CD4-positive, alpha-beta T cell treated with Interleukin-4 for 4 hours (primary cell): ENCODE data around the gene PIP4K2C.
"Not testable (repeated sequence)": the region's sequence is repeated elsewhere in the genome, so short reads cannot be mapped to it uniquely, and the experiment has no call there.

Experiments
- DNase-seq: peaks from one replicate; pipeline ENCODE4 v3.0.0-alpha.2; 2020

The PIP4K2C gene

DNA sequence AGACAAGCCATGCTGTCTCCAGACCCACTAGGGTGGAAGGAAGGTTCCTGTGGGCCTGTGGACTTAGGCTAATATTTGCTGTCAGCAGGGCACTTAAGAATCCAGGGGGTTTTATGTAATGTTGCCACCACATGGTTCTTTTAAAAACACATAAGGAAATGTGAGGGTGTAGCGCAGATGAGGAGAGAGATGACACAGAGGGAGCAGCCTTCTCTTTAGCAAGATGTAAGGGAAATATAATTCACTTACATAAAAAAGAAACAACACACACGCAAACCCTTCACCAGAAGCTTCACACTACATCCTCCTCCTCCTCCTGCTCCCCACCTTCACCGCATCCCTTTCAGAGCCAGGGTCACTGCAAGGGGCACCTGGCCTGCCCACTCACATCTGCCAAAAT is 4.9 kb upstream of the PIP4K2C start:
- DNase-seq, result no peak

DNA sequence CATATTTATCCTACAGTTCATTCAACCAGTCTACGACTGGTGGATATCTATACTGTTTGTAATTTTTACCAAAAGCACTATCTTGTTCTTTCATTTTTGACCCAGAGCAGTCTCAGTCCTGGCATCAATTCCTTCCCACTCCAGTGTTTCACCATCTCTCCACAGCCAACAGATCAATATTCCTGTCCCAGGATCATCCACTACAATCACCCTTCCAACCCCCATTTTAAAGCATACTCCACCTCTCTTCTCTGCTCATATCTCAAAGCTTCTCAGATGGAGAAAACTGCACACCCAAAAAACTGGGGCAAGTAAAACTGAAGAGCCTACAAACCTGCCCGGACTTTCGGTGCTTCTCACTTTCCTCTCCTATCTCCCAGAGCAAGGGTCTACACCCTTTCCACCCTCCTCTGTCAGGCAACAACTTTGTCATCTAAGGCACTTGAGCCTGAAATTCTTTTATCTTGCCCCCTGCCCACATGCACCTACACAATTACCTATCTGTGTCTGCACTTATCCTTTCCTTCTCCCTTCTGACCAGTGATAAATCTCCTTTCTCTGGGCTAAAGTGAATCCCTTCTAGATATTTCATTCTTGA is 4.1 kb upstream of the PIP4K2C start:
- no peak for DNase-seq

DNA sequence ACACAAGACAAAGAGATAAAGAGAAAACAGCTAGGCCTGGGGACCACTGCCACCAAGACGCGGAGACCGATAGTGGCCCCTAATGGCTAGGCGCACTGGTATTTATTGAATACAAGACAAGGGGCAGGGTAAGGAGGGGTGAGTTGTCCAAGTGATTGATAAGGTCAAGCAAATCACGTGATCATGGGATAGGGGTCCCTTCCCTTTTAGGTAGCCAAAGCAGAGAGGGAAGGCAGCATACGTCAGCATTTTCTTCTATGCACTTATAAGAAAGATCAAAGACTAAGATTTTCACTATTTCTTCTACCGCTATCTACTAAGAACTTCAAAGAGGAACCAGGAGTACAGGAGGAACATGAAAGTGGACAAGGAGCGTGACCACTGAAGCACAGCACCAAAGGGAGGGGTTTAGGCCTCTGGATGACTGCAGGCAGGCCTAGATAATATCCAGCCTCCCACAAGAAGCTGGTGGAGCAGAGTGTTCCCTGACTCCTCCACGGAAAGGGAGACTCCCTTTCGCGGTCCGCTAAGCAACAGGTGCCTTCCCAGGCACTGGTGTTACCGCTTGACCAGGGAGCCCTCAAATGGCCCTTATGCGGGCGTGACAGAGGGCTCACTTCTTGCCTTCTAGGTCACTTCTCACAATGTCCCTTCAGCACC is 1.9 kb upstream of the PIP4K2C start:
- DNase-seq, result not testable (repeated sequence)

DNA sequence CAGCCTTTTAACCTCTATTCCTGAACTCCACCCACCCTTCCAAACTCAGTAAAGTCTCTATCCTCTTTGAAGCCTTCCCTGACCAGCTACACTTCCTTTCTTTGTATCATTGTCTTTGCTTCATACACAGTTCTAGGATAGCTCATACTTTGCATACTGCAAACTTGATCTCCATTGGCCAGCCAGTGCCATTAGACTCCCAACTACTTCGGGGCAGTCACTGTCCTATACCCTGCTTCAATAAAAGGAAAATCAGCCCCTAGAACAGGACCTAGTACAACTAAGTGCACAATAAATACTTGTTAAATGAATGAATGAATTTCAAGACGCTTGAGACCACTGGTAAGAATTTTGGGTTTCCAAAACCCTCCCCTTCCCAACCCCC is 521 bp upstream of the PIP4K2C start:
- no peak for DNase-seq

DNA sequence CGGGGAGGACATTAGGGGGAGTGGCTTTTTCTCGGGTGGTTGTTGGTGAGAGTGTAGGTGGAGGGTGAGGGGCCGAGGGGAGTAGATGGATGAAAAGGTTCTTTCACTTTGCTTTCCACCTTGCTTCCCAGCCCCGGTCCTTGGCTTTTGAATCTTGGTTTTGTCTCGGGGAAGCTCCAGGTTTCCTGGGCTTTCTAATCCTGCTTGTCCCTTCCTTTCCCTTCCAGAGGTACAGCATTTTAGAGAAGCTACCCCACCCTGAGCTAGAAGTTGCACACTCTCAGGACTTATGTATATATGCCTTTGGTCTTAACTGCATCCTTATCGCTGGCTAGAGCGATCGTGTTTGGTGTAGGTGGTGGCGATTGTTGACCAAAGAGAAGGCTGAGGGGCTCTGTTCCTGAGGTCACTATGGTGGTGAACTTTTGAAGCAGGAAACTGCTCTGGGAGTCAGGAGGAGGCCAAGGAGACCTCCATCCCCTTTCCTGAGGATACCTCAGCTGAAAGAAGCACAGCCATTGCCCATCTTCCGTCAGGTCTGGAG is 862 bp downstream of the PIP4K2C start:
- no peak for DNase-seq

DNA sequence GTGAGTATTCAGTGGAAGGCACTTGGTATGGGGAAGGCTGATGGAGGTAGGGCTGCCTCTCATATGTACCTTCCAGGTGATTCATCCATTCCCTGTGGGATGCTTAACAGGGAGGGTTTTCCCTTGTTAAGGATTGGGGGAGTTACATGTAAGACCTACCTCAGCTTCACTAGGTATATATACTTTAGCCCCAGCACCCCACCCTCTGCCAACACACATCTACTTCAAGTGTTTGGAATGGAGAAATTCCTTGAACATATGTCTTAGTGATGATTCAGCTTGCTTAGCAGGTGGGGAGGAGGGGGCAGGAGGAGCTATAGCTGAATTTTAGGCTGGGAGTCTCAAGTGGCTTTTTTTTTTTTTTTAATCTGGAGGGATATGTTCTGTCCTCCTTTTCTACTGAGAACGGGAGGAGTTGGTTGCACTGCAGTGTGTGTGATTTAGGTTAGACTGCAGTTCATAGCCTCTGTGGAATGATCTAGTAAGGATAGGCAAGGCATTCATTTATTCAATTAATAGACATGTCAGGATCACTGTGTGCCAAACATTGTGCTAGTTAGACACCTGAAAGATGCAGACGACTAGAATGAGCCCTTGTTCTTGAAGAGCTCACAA is 1.7 kb downstream of the PIP4K2C start:
- DNase-seq, result no peak

DNA sequence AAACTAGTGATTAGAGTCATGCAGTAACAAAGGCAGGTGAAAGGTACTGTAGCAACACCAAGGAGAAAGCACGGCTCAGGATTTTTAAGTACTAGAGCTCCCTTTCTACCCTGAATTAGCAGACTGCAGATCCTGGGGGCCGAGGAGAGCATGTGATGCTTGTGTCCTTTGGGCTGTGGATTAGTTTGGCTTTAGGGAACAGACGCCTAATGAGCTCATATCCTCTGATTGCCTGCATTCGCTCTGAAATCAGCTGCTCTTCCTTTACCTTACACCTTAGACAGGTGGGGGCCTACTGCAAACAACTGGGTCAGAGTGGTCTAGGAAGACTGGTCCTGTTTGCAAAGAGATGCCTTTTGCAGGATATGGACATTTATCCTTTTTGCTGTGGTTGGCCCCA is 2.2 kb downstream of the PIP4K2C start:
- no peak for DNase-seq

DNA sequence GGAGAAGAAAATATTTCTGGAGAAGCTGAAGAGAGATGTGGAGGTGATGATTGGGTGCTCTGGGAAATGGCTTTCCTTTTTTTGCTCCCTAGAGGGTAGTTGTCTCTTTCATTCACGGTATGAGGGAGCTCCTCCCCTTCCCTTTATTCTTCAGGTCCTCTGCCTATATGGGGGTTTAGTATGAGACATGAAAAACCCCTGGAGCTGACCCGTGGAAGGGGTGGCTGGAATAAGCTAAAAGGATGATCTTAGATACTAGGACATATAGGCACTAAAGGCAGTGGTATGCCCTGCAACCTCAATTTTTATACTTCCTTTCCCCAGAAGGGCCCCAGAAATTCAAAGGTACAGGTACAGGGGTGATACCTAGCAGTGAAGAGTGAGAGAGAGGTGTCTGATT is 9.4 kb downstream of the PIP4K2C start:
- no peak for DNase-seq

DNA sequence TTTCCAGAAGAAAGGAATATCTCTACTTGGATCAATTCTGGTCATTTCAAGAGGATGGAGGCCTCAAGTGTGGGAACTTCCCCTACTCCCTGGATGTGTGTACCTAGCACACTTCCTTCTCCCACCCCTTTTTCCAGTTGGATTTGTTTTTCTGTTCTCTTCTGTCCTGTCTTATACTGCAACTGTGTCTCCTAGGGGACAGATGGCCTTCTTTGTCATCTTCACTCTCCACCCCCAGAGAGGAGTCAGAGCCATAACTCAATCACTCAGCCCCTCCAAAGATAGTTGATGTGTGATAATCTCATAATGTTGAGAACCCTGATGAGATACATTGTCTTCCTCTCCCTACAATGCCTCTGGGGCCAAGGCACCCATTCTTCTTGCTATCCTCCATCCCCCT is 11.6 kb downstream of the PIP4K2C start:
- DNase-seq, result no peak

DNA sequence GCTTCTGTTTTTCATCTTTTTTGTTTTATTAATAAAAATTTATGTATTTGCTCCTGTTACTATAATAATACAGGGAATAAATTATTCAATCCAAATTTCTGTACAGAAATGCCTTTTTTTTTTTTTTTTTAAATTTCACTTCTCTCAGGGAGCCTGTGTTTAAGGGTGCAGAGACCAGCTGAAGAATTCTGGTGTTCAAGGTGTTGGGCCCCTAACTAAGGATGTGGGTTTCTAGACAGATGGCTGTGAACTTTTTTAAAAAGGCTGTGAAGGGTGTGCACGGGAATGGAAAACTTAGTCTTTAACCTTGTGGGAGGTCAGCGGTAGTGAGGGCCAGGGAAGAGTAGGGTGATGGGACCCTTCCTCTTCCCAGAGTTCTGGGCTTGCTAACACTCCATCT is 12.3 kb downstream of the PIP4K2C start:
- no peak for DNase-seq

DNA sequence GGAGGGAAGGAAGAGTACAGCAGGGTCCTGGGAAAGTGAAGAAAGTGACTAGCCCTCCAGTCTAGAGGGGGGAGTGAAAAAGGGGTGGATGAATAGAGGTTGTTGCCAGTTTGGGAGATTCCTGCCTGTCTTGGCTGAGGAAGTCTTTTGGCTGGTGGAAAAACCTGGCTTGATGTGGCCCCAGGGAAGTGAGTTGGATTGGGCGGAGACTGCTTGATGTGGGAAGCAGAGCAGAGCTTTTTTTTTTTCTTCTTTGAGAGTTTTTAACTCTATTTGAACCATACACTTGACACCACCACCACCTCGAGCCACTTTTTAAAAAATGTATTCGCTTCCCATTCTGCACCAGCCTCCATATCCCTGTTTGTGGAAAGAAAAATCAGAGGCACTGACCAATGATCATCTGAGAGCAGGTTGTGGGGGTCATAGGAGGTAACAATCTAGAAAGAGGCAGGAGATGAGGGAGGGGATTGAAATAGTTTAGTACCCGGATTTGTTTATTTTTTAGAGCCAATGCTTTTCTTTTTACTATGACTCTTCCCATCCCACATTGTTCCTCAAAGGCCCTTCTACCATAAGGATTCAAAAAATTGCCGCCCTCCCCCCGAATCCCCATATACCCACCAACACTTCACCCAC is 12.9 kb downstream of the PIP4K2C start:
- DNase-seq, result no peak

DNA sequence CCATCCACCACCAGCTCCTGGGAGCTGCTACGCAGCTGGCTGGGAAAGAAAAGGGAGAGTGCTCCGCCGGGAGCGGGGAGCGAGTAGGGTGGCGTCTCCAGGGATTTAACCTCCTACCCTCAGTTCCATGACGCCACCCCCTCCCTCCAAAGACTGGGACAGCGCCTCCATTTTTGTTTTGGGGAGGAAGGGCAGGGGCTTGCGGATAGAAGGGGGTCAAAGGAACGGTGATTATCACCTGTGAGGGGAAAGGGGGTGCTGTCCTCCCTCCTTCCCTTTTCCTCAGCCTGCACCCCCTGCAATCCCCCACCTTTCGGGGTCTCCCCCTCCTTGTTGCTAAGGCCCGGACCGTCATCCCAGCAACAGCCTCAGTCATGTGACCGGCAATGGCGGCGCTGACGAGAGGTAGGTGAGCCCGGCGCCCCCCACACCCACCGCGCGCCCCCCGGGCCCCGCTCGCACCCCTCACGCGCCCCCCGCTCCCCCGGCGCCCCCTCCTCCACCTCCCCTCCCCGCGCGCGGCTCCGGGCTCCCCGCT is 13.5 kb downstream of the PIP4K2C start, which contains the start of gene DTX3:
Gene DTX3 (plus strand): TSS at position 371 of the 538 bp plus-strand sequence. CDS start 1,694 bp downstream, outside the sequence.
- DNase-seq, result peak; percentile 33

DNA sequence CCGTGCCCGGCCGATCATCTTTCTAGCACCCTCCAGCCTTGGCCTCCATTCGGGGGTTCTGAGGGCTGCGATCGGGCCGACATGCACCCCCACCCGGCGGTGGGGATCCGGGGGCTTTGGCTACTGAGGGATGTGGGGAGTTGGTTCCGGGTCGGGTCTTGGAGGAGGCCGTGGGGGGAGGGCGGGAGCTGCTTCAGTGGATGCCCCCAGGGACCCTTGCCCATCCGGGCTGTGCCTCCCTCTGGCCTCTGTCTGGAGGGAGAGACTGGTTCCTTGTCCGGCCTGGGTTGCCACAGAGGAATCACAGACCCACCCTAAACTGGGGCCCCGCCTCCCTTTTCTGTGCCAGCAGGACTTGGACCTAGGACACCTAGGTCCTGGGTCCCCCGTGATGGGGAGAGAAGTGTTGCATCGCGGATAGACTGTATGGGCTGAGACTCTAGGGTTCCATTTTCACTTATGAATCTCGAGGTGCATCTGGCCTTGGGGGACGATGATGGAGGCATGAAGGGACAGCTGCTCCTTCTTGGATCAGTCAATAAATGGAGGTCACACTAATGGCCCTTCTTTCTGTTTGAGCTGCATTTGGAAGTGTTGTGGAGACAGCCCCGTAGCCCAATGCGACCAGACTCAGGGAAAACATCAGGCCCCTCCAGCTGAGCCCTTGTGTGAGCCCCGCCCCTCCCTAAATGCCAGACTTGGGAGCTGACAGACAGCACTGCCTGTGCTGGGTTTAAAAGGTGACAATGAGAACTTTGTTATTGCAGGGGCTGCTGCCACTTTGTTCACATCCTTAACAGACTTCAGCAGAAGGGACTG is 14.2 kb downstream of the PIP4K2C start:
- no peak for DNase-seq

DNA sequence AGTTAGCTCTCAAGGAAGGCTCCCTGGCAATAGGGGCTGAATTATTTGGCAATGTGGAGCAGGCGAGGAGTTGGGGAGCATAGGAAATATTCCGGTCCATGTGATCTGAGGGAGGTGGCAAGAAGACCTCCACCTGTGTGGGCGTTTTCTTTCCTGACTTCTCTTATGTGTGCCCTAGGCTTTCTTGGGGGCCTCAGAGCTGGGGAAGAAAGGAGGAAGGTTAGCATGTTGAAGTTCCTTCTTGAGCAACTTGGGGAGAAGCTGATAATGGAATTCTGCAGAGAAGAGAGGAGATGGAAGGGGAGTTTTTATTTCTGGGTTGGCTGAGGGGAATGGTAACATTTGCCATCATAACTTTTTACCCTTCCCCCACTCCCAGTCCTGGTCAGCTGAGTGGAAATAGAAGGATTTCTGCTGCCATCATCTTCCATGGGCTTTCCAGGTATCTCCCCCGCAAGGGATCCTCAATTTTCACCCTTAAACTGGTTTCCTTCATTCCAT is 14.9 kb downstream of the PIP4K2C start:
- DNase-seq, result no peak

DNA sequence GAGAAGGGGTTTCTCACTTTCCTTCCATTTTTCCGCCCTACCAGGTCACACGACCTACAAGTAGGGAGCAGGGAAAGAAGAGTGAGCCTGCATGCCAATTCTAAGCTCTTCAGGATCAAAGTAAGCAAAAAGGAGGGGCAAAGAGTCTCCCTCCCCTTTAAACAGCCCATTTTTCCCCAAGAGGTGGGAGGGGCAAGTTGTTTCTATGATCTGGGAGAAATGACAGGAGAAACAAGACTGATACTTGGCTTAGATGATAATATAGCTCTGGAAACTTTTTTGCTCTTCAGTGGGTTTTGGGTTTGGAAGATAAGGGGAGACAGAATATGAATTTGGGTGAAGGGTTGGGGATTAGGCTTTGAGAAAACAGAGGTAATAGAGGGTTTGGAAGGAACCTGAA is 15.4 kb downstream of the PIP4K2C start:
- DNase-seq, result no peak

DNA sequence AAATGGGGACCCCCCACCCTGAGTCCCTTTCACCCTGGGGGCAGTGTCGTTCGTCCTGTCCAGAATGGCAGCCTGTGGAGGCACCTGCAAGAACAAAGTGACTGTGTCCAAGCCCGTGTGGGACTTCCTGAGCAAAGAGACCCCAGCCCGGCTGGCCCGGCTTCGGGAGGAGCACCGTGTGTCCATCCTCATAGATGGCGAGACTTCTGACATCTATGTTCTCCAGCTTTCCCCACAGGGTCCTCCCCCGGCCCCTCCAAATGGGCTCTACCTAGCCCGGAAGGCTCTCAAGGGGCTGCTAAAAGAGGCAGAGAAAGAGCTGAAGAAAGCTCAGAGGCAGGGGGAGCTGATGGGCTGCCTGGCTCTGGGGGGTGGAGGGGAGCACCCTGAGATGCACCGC is 15.8 kb downstream of the PIP4K2C start:
- no peak for DNase-seq

DNA sequence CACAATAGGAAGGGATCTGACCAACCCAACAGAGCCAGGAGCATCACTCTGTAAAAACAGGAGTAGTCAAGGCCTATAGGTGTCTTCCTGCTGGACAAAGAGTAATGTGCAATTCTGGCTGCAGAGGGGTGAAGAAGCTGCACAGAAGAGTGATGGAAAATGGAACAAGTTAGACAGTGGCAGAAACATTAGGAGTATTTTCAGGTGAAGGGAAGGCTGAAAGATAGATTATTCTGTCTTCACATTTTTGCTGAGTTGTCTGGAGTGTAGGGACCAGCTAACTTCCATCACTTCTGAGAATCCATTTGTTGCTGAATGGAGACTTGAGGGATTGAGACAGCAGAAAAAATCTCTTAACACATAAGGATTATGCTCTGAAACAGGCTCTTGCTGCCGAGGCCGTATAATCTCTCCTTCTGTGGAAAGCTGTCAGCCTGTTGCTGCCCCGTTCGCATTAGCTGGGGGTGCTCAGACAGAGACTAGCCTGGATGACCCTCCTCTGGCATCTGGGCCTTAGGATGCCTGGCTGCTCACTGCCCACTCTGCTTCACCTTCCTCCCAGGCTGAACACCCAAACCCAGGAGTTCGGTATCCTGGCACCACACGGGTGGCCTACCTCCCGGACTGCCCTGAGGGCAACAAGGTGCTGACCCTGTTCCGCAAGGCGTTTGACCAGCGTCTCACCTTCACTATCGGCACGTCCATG is 17.1 kb downstream of the PIP4K2C start:
- no peak for DNase-seq

DNA sequence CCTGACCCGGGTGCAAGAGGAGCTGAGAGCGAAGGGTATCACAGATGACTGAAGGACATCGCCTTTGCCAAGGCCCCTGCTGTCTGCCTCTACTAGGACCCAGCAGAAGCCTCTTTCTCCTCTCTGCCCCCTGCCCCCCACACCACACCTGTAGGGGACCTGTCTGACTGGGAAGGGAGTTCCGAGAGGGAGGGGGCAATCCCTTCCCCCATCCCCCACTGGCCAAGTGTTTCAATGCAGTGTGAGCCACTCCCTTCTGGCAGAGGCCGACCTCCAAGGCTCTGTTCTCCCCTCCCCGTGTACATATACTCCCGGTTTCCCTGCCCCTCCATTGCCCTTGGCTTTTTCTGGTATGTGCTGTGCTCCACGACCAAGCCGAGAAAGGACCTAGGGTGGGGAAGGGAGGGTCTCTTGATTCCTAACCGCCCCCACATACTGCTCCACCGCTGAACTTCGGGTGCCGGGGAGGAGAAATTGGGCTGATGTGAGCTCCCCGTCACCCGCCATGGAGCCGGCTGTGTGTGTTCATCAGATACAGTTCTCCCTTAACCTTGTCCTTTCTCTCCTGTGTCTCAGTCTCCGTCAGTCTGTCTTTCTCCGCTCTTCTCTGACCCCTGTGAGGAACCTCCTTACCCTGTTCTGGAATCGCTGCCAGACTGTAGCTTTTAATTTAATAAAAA is 18.2 kb downstream of the PIP4K2C start:
- DNase-seq, result no peak

DNA sequence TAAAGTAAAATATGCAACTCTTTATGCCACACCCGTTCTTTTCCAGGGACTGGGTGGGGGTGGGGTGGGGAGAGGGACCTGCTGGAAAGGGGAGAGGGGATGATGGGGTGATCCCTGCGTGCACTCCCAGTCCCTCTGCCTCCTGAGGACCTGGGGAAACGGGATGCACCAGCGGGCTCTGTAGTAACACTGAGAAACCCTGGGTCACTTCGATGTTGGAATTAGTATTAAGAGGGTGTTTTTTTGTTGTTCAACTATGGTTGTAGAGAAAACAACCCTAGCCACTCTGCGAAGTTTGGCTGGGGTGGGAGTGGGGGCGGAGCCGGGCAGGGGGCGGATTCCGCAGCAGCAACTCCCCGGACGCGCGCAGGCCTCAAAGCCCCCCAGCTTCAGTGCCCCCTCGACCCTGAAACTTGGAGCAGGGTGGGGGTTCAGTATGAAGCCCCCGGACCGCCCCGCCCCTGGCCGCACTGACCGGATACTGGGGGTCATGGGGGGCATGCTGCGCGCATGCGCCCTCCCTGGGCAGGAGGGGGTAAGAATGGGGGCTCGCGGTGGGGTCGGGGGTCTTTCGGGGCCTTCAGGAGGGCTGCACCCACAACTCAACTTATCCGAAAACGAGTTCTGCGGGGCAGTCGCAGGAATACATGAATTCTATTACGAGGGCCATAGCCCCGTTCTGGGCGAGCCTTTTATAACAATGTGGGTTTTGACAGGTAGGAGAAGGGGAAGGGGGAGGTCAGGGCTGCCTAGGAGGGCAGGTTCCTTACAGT is 19.0 kb downstream of the PIP4K2C start:
- DNase-seq, result no peak

DNA sequence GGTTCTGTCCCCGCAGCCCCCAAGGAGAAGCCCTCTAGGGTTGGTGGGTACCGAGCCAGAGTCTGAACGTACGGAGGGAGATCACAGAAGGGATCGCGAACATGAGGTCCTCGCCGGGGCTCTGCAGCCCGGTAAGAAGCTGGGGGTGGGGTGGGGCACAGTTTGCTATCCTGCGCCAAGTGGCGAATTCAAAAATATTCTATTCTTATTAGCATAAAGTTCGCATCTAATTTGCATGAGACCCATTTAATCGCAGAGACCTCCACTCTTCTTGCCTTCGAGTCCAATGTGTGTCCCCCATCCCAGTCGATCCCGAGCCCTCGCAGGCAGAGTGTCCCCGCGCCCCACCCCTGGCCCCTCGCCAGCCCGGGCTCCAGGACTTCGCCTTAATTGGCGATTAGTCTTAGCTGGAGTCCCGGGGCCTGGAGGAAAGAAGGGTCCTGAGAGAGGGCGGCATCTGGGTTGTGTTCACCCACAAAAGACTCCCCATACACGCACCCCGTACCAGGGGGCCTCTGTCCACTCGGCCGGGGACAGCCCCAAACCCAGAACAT is 19.6 kb downstream of the PIP4K2C start:
- no peak for DNase-seq
